Activated naive CD8-positive, alpha-beta T cell treated with anti-CD3 and anti-CD28 coated beads, Interleukin-2, amount 50 U/mL, for 16 hours (primary cell): Measurements from ENCODE around the gene CIB4.

Experiments
- DNase-seq: peaks from one replicate; pipeline ENCODE4 v3.0.0-alpha.2; 2020; ENCODE audit warnings: low read depth, low spot score

The CIB4 gene

GRCh38 chr2:26642429-26642828 is 1.3 kb upstream of the CIB4 start:
- no peak for DNase-seq

GRCh38 chr2:26640331-26640745 is 828 bp downstream of the CIB4 start:
- DNase-seq = no peak

DNA sequence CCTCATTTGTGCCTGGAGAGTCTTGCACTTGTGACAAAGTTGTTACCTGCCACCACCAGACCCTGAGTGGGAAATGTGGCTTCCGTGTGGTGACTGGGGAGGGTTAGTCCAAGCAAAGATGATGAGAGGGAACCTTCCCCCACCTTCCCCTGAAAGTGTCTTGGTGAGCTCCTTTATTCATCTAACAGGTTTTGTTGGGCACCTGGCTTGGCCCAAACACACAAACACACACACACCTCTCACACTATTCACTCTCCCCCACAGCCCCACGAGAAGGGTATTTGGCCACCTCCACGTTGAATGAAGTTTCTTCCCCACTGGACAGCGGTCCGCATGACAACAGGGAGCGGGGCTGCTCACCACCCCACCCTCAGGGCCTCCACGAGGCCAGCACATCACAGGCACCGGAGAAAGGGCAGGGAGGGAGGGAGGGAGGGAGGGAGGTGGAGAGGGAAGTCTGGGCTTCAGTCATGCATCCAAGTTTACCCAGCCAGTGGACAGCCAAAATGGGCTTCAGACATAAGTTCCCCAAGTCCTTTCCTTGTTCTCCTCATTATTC is 1.4 kb downstream of the CIB4 start:
- DNase-seq = no peak

GRCh38 chr2:26637811-26638310 is 3.3 kb downstream of the CIB4 start:
- no peak for DNase-seq

DNA sequence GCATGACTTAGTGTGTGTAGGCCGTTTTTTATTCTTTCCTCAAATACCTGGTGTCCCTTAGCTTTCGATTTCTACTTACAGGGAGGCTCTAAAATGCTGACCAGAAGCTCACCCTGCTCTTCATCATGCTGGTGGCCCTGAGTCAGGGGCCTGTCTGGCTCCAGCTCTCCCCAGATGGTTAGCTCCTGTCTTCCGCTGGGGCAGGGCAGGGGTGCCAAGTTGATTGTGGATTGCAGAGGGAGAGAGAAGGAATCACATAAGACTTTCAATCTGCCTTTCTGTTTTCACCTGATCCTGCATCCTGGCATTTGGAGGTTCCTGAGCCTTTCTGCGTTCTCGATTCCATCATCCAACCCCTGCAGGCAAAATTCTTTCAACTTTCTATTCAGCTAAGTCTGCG is 4.2 kb downstream of the CIB4 start:
- no peak for DNase-seq

GRCh38 chr2:26635401-26635800 is 5.8 kb downstream of the CIB4 start:
- no peak for DNase-seq

DNA sequence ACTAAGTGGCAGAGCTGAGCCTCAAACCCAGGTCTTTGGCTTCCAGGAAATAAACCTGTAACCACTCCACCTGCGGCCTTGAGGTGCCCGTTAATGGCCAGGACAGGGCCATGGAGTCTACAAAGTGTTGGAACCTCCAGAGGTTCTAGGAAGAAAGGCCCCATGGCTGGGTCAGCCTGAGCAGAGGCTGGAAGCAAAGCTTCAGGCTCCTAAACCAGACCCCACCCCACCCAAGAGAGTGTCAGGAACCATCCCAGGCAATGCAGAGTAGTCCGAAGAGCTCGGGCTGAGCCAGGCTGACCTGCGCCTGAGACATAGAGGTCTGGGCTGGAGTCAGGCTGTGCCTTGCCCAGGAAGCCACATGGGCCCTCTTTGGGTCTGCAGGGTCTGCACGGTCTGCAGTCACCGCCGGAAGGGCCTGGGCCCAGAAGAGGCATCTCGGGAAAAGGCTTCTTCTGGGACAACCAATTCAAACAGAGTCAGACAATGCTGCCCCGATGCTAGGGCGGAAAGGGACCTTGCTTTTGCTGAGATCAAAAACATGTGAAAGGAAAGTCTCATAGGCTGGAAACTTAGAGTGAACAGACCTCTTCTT is 6.4 kb downstream of the CIB4 start:
- no peak for DNase-seq

GRCh38 chr2:26633993-26634595 is 7.1 kb downstream of the CIB4 start:
- DNase-seq = no peak

GRCh38 chr2:26633351-26633945 is 7.7 kb downstream of the CIB4 start:
- DNase-seq = no peak

- DNase-seq = no peak
Observed at GRCh38 chr2:26632624-26633185, 8.5 kb downstream of the CIB4 start.

GRCh38 chr2:26631401-26632170 is 9.6 kb downstream of the CIB4 start:
- no peak for DNase-seq

GRCh38 chr2:26630669-26631360 is 10.4 kb downstream of the CIB4 start:
- no peak for DNase-seq

GRCh38 chr2:26630235-26630634 is 10.9 kb downstream of the CIB4 start:
- DNase-seq = no peak

GRCh38 chr2:26629751-26630150 is 11.4 kb downstream of the CIB4 start:
- DNase-seq = no peak

GRCh38 chr2:26629346-26629630 is 11.9 kb downstream of the CIB4 start:
- DNase-seq = no peak

- no peak for DNase-seq
Observed at GRCh38 chr2:26628561-26629345, 12.4 kb downstream of the CIB4 start.

- DNase-seq = no peak
Observed at GRCh38 chr2:26627350-26628105, 13.6 kb downstream of the CIB4 start.

DNA sequence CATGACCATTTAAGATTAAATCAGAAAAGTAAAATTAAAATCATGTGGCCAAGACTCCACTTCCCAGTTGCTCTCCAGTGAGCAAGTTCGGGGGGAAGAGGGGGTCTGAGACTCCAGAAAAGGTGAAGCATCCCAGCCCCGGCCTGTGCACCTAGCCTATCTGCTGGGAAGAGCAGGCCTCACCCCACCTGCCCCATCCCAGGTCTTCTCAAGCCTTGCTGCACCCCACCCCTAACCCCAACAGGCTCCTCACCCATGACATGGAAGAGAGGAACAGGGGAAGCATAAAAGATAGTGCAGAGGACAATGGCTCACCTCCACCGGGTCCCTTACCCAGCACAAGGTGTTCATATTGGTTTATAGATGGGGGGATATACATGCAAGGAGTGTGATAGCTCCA is 14.6 kb downstream of the CIB4 start:
- no peak for DNase-seq

DNA sequence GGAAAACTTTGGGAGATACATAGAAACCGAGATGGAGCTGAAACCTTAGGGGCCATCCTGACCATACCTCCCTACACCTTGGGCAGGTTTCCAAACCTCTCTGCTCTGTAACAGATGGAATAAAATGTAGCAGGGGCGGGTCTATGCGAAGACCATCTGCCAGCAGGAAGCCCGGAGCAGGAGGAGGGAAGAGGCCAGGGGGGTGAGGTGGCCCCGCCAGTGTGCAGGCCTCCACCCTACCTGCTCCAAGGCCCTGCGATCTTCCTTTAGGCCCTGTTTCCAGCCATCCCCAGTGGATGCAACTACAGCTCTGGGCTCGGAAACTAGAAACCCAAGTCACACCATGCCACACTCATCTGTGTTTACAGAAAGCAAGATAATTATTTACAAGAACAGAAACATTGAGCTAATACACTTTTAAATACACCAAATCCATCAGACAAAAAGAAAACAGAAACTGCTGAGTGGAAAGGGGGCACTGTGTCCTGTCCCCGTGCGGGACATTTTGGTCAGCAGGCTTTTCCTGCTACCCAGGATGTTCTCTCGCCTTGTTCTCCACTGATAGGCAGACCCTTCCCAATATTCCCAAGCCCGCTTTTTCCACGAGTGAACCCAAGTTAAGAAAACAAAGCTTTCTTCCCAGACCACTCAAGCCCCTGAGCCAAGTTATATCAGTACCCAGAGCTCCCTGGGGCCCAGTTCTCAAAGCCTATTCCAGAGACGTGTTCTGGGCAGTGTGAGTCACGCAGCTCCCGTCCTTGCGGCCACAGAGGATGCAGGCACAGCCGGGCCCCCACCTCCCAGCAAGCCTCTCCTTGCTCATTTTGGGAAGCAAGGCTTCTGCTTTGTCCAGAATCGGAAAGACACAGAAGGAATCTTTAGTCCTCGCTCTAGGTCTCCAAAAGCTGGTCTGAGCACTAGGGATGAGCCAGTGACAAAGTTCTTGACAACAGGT is 17.3 kb downstream of the CIB4 start:
- no peak for DNase-seq
